Activated CD8-positive, alpha-beta T cell treated with anti-CD3 and anti-CD28 coated beads for 36 hours (primary cell): ENCODE data around the gene CD44. TPM values are rescaled to one million over a fixed set of nuclear protein-coding genes. Genes with fewer than 3 reads are reported as not detected.

Experiments used
- ATAC-seq: fragments of 200-7000 bp; cut with Tn5 transposase; one replicate; pipeline ENCODE4 v1.10.0; 2021; ENCODE audit warnings: mild to moderate bottlenecking, moderate library complexity
- CTCF ChIA-PET: fragments of 350-600 bp; sonication (Branson Sonifier 250); formaldehyde crosslinking; loops from one replicate; lab custom pipeline; 2021; ENCODE audit warnings: antibody characterized with exemption; lab: Charles Lee
- POLR2A ChIA-PET: fragments of 350-600 bp; sonication (Branson Sonifier 250); formaldehyde crosslinking; loops from one replicate; lab custom pipeline; 2021; ENCODE audit warnings: antibody characterized with exemption; lab: Charles Lee
- DNase-seq: peaks from one replicate; pipeline ENCODE4 v3.0.0-alpha.2; 2020
- H3K27ac Mint-ChIP-seq: one replicate; pipeline ENCODE4 v1.8.0; 2021; ENCODE audit warnings: mild to moderate bottlenecking, mixed read lengths
- H3K27me3 Mint-ChIP-seq: one replicate; pipeline ENCODE4 v1.8.0; 2021; ENCODE audit warnings: mixed read lengths
- H3K36me3 Mint-ChIP-seq: one replicate; pipeline ENCODE4 v1.8.0; 2021; ENCODE audit warnings: low read depth, mixed read lengths
- H3K4me1 Mint-ChIP-seq: one replicate; pipeline ENCODE4 v1.8.0; 2021; ENCODE audit warnings: low read depth, mixed read lengths
- H3K4me3 Mint-ChIP-seq: one replicate; pipeline ENCODE4 v1.8.0; 2021; ENCODE audit warnings: mild to moderate bottlenecking, moderate library complexity, mixed read lengths
- H3K9me3 Mint-ChIP-seq: one replicate; pipeline ENCODE4 v1.8.0; 2021; ENCODE audit warnings: mixed read lengths
- CTCF ChIP-seq: fragments of 200-600 bp; IDR thresholded peaks from one replicate; pipeline ENCODE4 v1.8.0; 2022; ENCODE audit warnings: antibody characterized with exemption, mild to moderate bottlenecking
- intact Hi-C: fragments of 100-400 bp; cut with micrococcal nuclease; formaldehyde crosslinking; loops from one replicate; pipeline ENCODE4 v1.10.0; 2022
- total RNA-seq, 2 experiments: library from RNA; stranded (reverse); gene quantifications; one replicate each; pipeline ENCODE4 v1.2.3, GENCODE V29; 2021

Gene CD44
- total RNA-seq, 2 experiments from 2014 or later, result 363 to 373 TPM

DNA sequence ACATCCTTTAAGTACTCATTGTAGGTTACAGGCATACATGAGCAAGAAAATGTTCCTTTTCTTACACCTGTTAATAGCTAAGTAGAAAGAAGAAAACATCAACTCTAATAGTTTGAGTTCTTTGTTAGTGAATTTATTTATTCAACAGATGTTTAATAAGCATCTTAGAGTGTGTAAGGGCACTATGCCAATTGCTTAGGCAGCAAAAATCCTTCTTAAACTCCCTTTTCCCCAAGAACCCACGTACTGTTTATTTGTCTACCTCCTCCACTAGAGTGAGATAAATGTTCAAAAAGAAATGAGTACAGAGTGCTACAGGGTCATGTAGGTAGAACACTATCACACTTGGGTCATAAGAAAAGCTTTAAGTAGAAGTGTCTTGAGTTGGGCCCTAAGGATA is 131.4 kb downstream of the CD44 start:
- Mint-ChIP-seq H3K4me3 (no peak overlapping the region), H3K4me1 (peaks cover 48% of the 10 kb centered on the region), H3K27ac (no peak overlapping the region), H3K9me3 (no peaks in the 10 kb centered on the region), H3K27me3 (no peaks in the 10 kb centered on the region), H3K36me3 (peaks cover 3% of the 10 kb centered on the region)
- no peak for TF ChIP-seq CTCF
- ChIA-PET CTCF (no interaction called here), POLR2A (no interaction called here)
- no peak for ATAC-seq
- DNase-seq, result no peak
- intact Hi-C loops, result no loop called here

DNA sequence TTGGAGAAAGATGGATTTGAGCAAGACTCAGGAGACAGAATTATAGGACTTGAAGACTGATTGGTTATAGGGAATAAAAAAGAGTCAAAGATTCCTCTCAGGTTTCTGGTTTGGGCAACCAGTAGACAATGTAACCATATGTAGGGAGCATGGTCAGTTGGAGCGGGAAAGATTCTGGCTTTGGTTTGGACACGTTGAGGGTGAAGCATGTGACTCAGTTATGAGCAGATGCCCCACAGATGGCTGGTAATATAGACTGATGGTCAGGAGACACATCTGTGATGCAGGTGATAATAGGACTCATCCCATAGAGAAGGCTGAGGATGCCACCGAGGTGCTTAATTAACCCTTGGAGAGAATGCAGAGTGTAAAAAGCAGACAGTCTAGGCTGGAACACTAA is 132.1 kb downstream of the CD44 start:
- DNase-seq (no peak), ATAC-seq (no peak)
- no peak for TF ChIP-seq CTCF
- POLR2A ChIA-PET, result no interaction called here
- Mint-ChIP-seq H3K9me3 (no peaks in the 10 kb centered on the region), H3K4me3 (no peak overlapping the region), H3K27ac (no peak overlapping the region), H3K36me3 (peaks cover 3% of the 10 kb centered on the region), H3K27me3 (no peaks in the 10 kb centered on the region), H3K4me1 (peaks cover 55% of the 10 kb centered on the region)
- CTCF ChIA-PET, result no interaction called here
- intact Hi-C loops, result no loop called here

DNA sequence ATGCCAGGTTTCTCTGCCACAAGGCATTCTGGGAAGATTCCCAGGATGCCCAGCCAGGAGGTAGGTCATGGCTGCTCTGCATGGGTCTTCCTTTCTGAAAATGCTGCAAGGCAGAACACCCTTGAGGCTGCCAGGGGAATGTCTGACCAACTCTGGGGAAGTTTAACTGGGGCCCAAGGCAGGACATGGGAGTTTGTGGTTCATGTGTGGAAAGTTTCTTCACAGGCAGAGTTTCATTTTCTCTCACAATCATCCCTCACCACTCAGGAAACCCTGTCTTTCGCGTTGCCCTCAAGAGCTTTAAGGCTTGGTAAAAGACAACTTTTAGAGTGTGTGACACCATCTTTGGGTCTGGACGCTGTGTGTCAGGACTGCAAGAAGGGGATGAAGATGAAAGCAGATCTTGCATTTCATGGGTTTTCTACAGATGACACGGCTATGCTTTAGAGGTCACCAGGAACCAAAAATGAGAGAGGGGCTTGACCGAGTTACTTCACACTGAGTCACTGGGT is 133.5 kb downstream of the CD44 start:
- no peaks in the 10 kb centered on the region for H3K9me3 Mint-ChIP-seq
- H3K27me3 Mint-ChIP-seq, result no peaks in the 10 kb centered on the region
- intact Hi-C loops, result no loop called here
- peak overlapping the region; percentile 90 for H3K27ac Mint-ChIP-seq
- ATAC-seq, result peak; percentile 86
- DNase-seq, result peak; percentile 73
- peak overlapping the region; percentile 34 for H3K4me3 Mint-ChIP-seq
- H3K4me1 Mint-ChIP-seq, result peaks cover 56% of the 10 kb centered on the region
- CTCF ChIA-PET, result interaction anchor here (0.8 to 1.1 kb wide), 3 partner anchors 26 to 57 kb away, joined by 3 to 5 read pairs (median 3); no protein-coding TSS in a partner anchor
- no peak for TF ChIP-seq CTCF
- peaks cover 3% of the 10 kb centered on the region for H3K36me3 Mint-ChIP-seq
- POLR2A ChIA-PET, result interaction anchor here (0.6 to 1.1 kb wide), 4 partner anchors 11 to 132 kb away, joined by 3 read pairs; no protein-coding TSS in a partner anchor

GRCh38 chr11:35274909-35275785 is 136.2 kb downstream of the CD44 start:
- H3K36me3 Mint-ChIP-seq, result peaks cover 3% of the 10 kb centered on the region
- no peaks in the 10 kb centered on the region for H3K9me3 Mint-ChIP-seq
- peak overlapping the region; percentile 70 for H3K27ac Mint-ChIP-seq
- peak; percentile 41 for DNase-seq
- intact Hi-C loops, result no loop called here
- H3K4me1 Mint-ChIP-seq, result peaks cover 56% of the 10 kb centered on the region
- TF ChIP-seq CTCF, result no peak
- POLR2A ChIA-PET, result interaction anchor here (0.7 to 1.2 kb wide), 2 partner anchors 17 to 29 kb away, joined by 3 read pairs; no protein-coding TSS in a partner anchor
- ATAC-seq, result no peak
- H3K4me3 Mint-ChIP-seq, result no peak overlapping the region
- CTCF ChIA-PET, result interaction anchor here (0.7 to 1.2 kb wide), 3 partner anchors 17 to 348 kb away, joined by 3 to 4 read pairs (median 3); no protein-coding TSS in a partner anchor
- no peaks in the 10 kb centered on the region for H3K27me3 Mint-ChIP-seq
